KMS-11 (cell line): ENCODE measurements around the gene WIPF1.

ENCODE experiments used
- H2AFZ ChIP-seq: fragments of 200-600 bp; sonication (generic); 2 replicates; pipeline ENCODE4 v1.6.1; 2016; ENCODE audit warnings: antibody characterized with exemption, mixed run types, low read depth
- H3K27ac ChIP-seq: fragments of 200-600 bp; sonication (generic); 2 replicates; pipeline ENCODE4 v1.6.1; 2016; ENCODE audit warnings: mild to moderate bottlenecking, mixed run types
- H3K27me3 ChIP-seq: fragments of 200-600 bp; sonication (generic); 2 replicates; pipeline ENCODE4 v1.6.1; 2017; ENCODE audit warnings: mild to moderate bottlenecking, low read depth, mixed run types, moderate library complexity; ENCODE audit not compliant: insufficient read depth
- H3K36me3 ChIP-seq: fragments of 200-600 bp; sonication (generic); 2 replicates; pipeline ENCODE4 v1.6.1; 2017; ENCODE audit warnings: mild to moderate bottlenecking, mixed run types; ENCODE audit not compliant: insufficient read depth
- H3K4me1 ChIP-seq: fragments of 200-600 bp; sonication (generic); 2 replicates; pipeline ENCODE4 v1.6.1; 2016; ENCODE audit warnings: mild to moderate bottlenecking, low read depth, mixed run types; ENCODE audit not compliant: poor library complexity, severe bottlenecking
- H3K4me2 ChIP-seq: fragments of 200-600 bp; sonication (generic); 2 replicates; pipeline ENCODE4 v1.7.0; 2016; ENCODE audit warnings: mild to moderate bottlenecking, mixed run types
- H3K4me3 ChIP-seq: fragments of 200-600 bp; sonication (generic); IDR thresholded peaks from 2 replicates; pipeline ENCODE4 v1.6.1; 2017; ENCODE audit warnings: low read depth, low read length, mixed read lengths; ENCODE audit not compliant: insufficient read depth
- H3K79me2 ChIP-seq: fragments of 200-600 bp; sonication (generic); 2 replicates; pipeline ENCODE4 v1.6.1; 2016; ENCODE audit warnings: low read depth, mixed run types; ENCODE audit not compliant: insufficient read depth
- H3K9ac ChIP-seq: fragments of 200-600 bp; sonication (generic); 2 replicates; pipeline ENCODE4 v1.6.1; 2016; ENCODE audit warnings: mild to moderate bottlenecking, mixed run types
- H4K20me1 ChIP-seq: fragments of 200-600 bp; sonication (generic); 2 replicates; pipeline ENCODE4 v1.6.1; 2016; ENCODE audit warnings: mild to moderate bottlenecking, mixed run types; ENCODE audit not compliant: insufficient read depth
- CTCF ChIP-seq: fragments of 200-600 bp; sonication (generic); conservative IDR thresholded peaks from 2 replicates; pipeline ENCODE4 v1.6.1; 2017; ENCODE audit warnings: low read depth, mild to moderate bottlenecking, antibody characterized with exemption, low read length, moderate library complexity, mixed read lengths

WIPF1 gene

GRCh38 chr2:174586418-174587295 lies 10.9 kb downstream of the WIPF1 start:
- Histone ChIP-seq H2AFZ (no peak overlapping the region), H3K9ac (no peak overlapping the region), H3K79me2 (peaks cover 34% of the 10 kb centered on the region), H3K4me3 (no peak overlapping the region), H4K20me1 (no peaks in the 10 kb centered on the region), H3K27me3 (no peaks in the 10 kb centered on the region), H3K36me3 (peaks cover 4% of the 10 kb centered on the region; the same call in 1 of the 2 replicates), H3K27ac (no peak overlapping the region), H3K4me2 (no peak overlapping the region), H3K4me1 (peaks cover 28% of the 10 kb centered on the region)
- no peak for TF ChIP-seq CTCF

- H4K20me1 ChIP-seq: no peaks in the 10 kb centered on the region
Observed at GRCh38 chr2:174585657-174586252, 11.8 kb downstream of the WIPF1 start.

GRCh38 chr2:174585146-174585545 lies 12.5 kb downstream of the WIPF1 start:
- no peak overlapping the region for H3K4me3 ChIP-seq
- H3K4me1 ChIP-seq: peaks cover 14% of the 10 kb centered on the region
- H3K79me2 ChIP-seq: peaks cover 20% of the 10 kb centered on the region
- no peak overlapping the region for H2AFZ ChIP-seq
- TF ChIP-seq CTCF: no peak
- H3K27me3 ChIP-seq: no peaks in the 10 kb centered on the region
- peaks cover 7% of the 10 kb centered on the region; the same call in 1 of the 2 replicates for H3K36me3 ChIP-seq
- no peak overlapping the region for H3K27ac ChIP-seq
- H3K9ac ChIP-seq: no peak overlapping the region
- H3K4me2 ChIP-seq: no peak overlapping the region
- H4K20me1 ChIP-seq: no peaks in the 10 kb centered on the region

More at GRCh38 chr2:174585657-174586252, 11.8 kb downstream of the WIPF1 start:
- Histone ChIP-seq H3K4me3 (no peak overlapping the region), H2AFZ (no peak overlapping the region), H3K4me1 (peaks cover 20% of the 10 kb centered on the region), H3K79me2 (peaks cover 26% of the 10 kb centered on the region), H3K36me3 (peaks cover 7% of the 10 kb centered on the region; the same call in 1 of the 2 replicates), H3K27me3 (no peaks in the 10 kb centered on the region), H3K4me2 (no peak overlapping the region), H3K27ac (no peak overlapping the region), H3K9ac (no peak overlapping the region)
- no peak for TF ChIP-seq CTCF

GRCh38 chr2:174581491-174581890 lies 16.1 kb downstream of the WIPF1 start:
- no peak overlapping the region for H3K9ac ChIP-seq
- no peaks in the 10 kb centered on the region for H4K20me1 ChIP-seq
- no peak for TF ChIP-seq CTCF
- no peak overlapping the region for H3K4me3 ChIP-seq
- 0 out of 2 replicates have a peak, but pooled peaks cover 3% of the 10 kb centered on the region for H3K79me2 ChIP-seq
- peaks cover 7% of the 10 kb centered on the region; the same call in 1 of the 2 replicates for H3K36me3 ChIP-seq
- H2AFZ ChIP-seq: no peak overlapping the region
- peaks cover 25% of the 10 kb centered on the region for H3K4me1 ChIP-seq
- H3K4me2 ChIP-seq: no peak overlapping the region
- no peak overlapping the region for H3K27ac ChIP-seq
- no peaks in the 10 kb centered on the region for H3K27me3 ChIP-seq
